Measurements from ENCODE around the gene ZNF23. TPM values are rescaled to one million over a fixed set of nuclear protein-coding genes. Genes with fewer than 3 reads are reported as not detected.
"Not testable (repeated sequence)": the region's sequence is repeated elsewhere in the genome, so short reads cannot be mapped to it uniquely, and the experiment has no call there.

ZNF23 gene
- total RNA-seq, result 7.6 and 10.5 TPM in 2 replicates
- long read RNA-seq, full-length matches to known transcripts, result 5 of 52 reads
- long read RNA-seq, partial matches to known transcripts, result 2 of 52 reads
- long read RNA-seq, other reads (novel, unspliced or antisense), result 45 of 52 reads

DNA sequence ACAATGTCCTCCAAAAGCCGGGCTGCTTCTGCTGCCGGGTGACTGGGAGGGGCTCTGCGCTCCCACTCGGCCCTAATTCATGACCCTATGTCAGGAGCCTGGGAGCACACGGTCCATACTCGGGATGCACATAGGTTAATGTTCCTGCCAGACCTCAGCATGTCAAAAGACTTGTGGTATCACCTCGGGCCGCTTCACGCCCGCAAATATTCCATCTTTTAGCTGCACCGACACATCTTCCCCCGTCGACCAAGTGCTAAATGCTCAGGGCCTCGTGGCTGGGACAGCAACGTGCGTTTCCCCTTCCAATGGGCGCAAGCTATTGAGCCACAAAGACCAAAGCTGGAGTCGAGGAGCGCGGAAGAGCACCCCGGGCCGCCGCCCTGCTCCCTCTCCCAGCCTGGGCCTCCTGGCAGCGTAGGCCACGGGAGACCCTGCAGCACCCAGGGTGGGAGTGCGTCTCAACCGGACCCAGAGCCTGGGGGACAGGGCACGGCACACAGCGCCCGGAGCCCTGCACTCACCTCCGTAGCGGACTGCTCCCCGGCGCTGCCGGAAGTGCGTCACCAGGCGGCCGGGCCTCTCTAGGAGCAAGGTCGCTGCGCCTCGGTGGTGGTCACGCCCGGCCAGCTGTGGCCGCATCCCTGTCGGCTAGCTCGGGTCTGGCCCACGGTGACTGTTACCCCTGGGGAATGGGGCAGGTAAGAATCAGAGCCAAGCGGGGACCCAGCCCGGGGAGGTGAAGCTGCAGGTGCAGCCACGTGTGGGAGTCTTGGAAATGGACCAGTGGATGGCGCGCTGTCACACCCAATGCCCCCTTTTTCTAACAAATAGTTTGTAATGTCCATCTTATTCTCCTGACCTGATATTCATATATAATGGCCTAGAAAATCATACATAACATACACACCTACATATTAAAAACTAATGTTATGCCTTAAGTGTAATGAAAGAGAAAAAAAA, at the start of gene ZNF23:
Gene ZNF23, minus strand, starts transcription at position 562 of the 963 bp plus-strand sequence. CDS start 5,451 bp downstream, outside the sequence.
- Mint-ChIP-seq H3K27me3 (ENCODE audit: unreplicated experiment) (no peaks in the 10 kb centered on the region), H3K27ac (ENCODE audit: unreplicated experiment) (peak within 1 kb of the TSS; percentile 93), H3K4me3 (ENCODE audit: unreplicated experiment) (peak within 1 kb of the TSS; percentile 96), H3K9me3 (ENCODE audit: unreplicated experiment) (no peaks in the 10 kb centered on the region), H3K36me3 (ENCODE audit: unreplicated experiment) (no peaks in the 10 kb centered on the region), H3K4me1 (ENCODE audit: unreplicated experiment) (peaks cover 23% of the 10 kb centered on the region)
- TF ChIP-seq, protein P1, sequence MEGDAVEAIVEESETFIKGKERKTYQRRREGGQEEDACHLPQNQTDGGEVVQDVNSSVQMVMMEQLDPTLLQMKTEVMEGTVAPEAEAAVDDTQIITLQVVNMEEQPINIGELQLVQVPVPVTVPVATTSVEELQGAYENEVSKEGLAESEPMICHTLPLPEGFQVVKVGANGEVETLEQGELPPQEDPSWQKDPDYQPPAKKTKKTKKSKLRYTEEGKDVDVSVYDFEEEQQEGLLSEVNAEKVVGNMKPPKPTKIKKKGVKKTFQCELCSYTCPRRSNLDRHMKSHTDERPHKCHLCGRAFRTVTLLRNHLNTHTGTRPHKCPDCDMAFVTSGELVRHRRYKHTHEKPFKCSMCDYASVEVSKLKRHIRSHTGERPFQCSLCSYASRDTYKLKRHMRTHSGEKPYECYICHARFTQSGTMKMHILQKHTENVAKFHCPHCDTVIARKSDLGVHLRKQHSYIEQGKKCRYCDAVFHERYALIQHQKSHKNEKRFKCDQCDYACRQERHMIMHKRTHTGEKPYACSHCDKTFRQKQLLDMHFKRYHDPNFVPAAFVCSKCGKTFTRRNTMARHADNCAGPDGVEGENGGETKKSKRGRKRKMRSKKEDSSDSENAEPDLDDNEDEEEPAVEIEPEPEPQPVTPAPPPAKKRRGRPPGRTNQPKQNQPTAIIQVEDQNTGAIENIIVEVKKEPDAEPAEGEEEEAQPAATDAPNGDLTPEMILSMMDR (IDR thresholded peaks at IDR 0.05), result peak; percentile 27
- peak; percentile 92 for DNase-seq (ENCODE audit: extremely low spot score, unreplicated experiment)

DNA sequence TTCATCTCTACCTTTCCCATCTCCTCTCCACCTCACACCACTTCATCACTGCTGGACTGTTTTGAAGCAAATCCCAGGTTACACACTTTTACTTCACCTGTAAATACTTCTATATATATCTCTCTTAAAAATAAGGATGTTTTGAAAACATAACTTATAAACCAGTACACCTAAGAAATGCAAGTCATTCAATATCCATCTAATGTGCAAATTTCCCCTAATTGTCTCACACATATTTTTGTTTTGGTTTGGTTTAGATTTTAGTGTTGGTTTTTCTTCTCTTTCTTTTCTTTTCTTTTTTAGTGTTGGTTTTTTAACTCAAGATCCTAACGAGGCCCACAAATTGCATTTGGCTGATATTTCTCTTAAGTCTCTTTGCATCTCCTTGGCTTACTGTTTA, 45.0 kb upstream of the ZNF23 start:
- Mint-ChIP-seq H3K4me3 (ENCODE audit: unreplicated experiment) (no peak overlapping the region), H3K27me3 (ENCODE audit: unreplicated experiment) (peaks cover 36% of the 10 kb centered on the region), H3K4me1 (ENCODE audit: unreplicated experiment) (no peaks in the 10 kb centered on the region), H3K36me3 (ENCODE audit: unreplicated experiment) (no peaks in the 10 kb centered on the region), H3K9me3 (ENCODE audit: unreplicated experiment) (no peaks in the 10 kb centered on the region), H3K27ac (ENCODE audit: unreplicated experiment) (no peak overlapping the region)
- DNase-seq (ENCODE audit: extremely low spot score, unreplicated experiment), result no peak
- TF ChIP-seq, protein P1 (IDR thresholded peaks at IDR 0.05), result no peak

- no peaks in the 10 kb centered on the region for H3K4me1 Mint-ChIP-seq (ENCODE audit: unreplicated experiment)
- H3K27me3 Mint-ChIP-seq (ENCODE audit: unreplicated experiment), result peaks cover 34% of the 10 kb centered on the region
- no peak overlapping the region for H3K4me3 Mint-ChIP-seq (ENCODE audit: unreplicated experiment)
- H3K27ac Mint-ChIP-seq (ENCODE audit: unreplicated experiment), result no peak overlapping the region
- H3K9me3 Mint-ChIP-seq (ENCODE audit: unreplicated experiment), result no peaks in the 10 kb centered on the region
- DNase-seq (ENCODE audit: extremely low spot score, unreplicated experiment), result no peak
- H3K36me3 Mint-ChIP-seq (ENCODE audit: unreplicated experiment), result no peaks in the 10 kb centered on the region
- TF ChIP-seq, protein P1 (IDR thresholded peaks at IDR 0.05), result no peak
Measured at GRCh38 chr16:71504901-71505300, 42.9 kb upstream of the ZNF23 start.

- H3K27ac Mint-ChIP-seq (ENCODE audit: unreplicated experiment); H3K36me3 Mint-ChIP-seq (ENCODE audit: unreplicated experiment); H3K9me3 Mint-ChIP-seq (ENCODE audit: unreplicated experiment); DNase-seq (ENCODE audit: extremely low spot score, unreplicated experiment); H3K4me1 Mint-ChIP-seq (ENCODE audit: unreplicated experiment); H3K4me3 Mint-ChIP-seq (ENCODE audit: unreplicated experiment): not testable (repeated sequence)
- H3K27me3 Mint-ChIP-seq (ENCODE audit: unreplicated experiment), result peaks cover 28% of the 10 kb centered on the region
Measured at GRCh38 chr16:71504051-71504450, 42.0 kb upstream of the ZNF23 start.

GRCh38 chr16:71501547-71501946, 39.5 kb upstream of the ZNF23 start:
- Mint-ChIP-seq H3K4me1 (ENCODE audit: unreplicated experiment) (no peaks in the 10 kb centered on the region), H3K9me3 (ENCODE audit: unreplicated experiment) (no peaks in the 10 kb centered on the region), H3K27ac (ENCODE audit: unreplicated experiment) (no peak overlapping the region), H3K4me3 (ENCODE audit: unreplicated experiment) (no peak overlapping the region), H3K27me3 (ENCODE audit: unreplicated experiment) (peaks cover 24% of the 10 kb centered on the region), H3K36me3 (ENCODE audit: unreplicated experiment) (no peaks in the 10 kb centered on the region)
- TF ChIP-seq, protein P1 (IDR thresholded peaks at IDR 0.05), result no peak
- DNase-seq (ENCODE audit: extremely low spot score, unreplicated experiment), result no peak
